ENCODE data around the gene TFPT. TPM values are rescaled to one million over a fixed set of nuclear protein-coding genes. Genes with fewer than 3 reads are reported as not detected.

The TFPT gene
- total and polyA plus RNA-seq, 2 of the 13 experiments (the other 11 are each of a cell fraction or from before 2014, with no cell fraction given) = 8.4 to 10.7 TPM

DNA sequence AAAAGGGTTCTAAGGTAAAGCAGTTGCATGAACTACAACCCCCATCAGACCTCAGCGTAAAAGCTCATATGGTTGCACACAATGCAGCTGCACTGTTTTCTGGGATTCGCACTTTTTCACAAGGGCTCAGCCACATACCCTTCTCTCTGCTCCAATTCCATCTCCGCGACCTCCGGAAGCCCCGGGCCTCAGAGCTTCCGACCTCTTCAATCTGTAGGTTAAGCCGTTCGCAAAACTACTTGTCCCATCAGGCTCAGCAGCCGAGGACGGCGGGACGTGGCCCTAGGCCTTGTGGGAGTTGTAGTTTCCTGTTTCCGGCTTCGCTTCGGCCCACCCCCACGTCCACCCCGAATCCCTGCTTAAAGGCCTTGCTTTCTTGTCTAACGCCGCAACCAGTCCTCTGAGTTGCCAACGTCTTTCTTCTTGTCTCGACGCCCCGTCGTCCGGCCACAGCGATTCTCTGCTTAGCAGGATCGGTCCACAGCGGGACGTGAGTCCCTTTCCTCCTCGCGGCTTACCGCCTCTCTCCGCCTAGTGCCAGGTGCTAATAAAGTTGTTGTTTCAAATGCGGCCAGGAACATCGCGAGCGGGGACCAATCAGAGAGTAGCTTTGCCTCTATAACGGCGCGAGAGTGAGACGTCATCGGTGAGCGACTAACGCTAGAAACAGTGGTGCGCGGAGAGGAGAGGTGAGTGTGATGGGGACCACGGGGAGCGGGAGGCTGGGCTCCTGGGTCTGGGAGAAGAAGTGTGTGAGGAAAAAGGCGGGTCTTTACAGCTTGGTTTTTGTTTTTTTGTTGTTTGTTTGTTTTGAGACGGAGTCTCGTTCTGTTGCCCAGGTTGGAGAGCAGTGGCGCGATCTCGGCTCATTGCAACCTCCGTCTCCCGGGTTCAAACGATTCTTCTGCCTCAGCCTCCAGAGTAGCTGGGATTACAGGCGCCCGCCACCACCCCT lies at the start of gene TFPT, which contains the start of gene PRPF31 (continued):
- TF ChIP-seq GABPA (IDR thresholded peaks at IDR 0.05; ENCODE audit: low read depth, low read length) = peak; percentile 62
- peak; percentile 90 for TF ChIP-seq GABPA (CRISPR knock-in tag; IDR thresholded peaks at IDR 0.05; ENCODE audit: low read depth)
- TF ChIP-seq, protein P1, sequence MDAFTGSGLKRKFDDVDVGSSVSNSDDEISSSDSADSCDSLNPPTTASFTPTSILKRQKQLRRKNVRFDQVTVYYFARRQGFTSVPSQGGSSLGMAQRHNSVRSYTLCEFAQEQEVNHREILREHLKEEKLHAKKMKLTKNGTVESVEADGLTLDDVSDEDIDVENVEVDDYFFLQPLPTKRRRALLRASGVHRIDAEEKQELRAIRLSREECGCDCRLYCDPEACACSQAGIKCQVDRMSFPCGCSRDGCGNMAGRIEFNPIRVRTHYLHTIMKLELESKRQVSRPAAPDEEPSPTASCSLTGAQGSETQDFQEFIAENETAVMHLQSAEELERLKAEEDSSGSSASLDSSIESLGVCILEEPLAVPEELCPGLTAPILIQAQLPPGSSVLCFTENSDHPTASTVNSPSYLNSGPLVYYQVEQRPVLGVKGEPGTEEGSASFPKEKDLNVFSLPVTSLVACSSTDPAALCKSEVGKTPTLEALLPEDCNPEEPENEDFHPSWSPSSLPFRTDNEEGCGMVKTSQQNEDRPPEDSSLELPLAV (CRISPR knock-in tag; conservative IDR thresholded peaks at IDR 0.05; ENCODE audit: low read depth) = no peak
- no peak for TF ChIP-seq RCOR2 (CRISPR knock-in tag; IDR thresholded peaks at IDR 0.05)
- TF ChIP-seq, protein P2, sequence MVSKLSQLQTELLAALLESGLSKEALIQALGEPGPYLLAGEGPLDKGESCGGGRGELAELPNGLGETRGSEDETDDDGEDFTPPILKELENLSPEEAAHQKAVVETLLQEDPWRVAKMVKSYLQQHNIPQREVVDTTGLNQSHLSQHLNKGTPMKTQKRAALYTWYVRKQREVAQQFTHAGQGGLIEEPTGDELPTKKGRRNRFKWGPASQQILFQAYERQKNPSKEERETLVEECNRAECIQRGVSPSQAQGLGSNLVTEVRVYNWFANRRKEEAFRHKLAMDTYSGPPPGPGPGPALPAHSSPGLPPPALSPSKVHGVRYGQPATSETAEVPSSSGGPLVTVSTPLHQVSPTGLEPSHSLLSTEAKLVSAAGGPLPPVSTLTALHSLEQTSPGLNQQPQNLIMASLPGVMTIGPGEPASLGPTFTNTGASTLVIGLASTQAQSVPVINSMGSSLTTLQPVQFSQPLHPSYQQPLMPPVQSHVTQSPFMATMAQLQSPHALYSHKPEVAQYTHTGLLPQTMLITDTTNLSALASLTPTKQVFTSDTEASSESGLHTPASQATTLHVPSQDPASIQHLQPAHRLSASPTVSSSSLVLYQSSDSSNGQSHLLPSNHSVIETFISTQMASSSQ (IDR thresholded peaks at IDR 0.05; ENCODE audit: low read depth) = peak; percentile 71
- TF ChIP-seq, protein P2 (CRISPR knock-in tag; IDR thresholded peaks at IDR 0.05; ENCODE audit: borderline replicate concordance) = peak; percentile 81; the same call in 1 of the 2 replicates
- TF ChIP-seq HOXA5 (CRISPR knock-in tag; IDR thresholded peaks at IDR 0.05) = peak; percentile 39
- TF ChIP-seq, protein P3, sequence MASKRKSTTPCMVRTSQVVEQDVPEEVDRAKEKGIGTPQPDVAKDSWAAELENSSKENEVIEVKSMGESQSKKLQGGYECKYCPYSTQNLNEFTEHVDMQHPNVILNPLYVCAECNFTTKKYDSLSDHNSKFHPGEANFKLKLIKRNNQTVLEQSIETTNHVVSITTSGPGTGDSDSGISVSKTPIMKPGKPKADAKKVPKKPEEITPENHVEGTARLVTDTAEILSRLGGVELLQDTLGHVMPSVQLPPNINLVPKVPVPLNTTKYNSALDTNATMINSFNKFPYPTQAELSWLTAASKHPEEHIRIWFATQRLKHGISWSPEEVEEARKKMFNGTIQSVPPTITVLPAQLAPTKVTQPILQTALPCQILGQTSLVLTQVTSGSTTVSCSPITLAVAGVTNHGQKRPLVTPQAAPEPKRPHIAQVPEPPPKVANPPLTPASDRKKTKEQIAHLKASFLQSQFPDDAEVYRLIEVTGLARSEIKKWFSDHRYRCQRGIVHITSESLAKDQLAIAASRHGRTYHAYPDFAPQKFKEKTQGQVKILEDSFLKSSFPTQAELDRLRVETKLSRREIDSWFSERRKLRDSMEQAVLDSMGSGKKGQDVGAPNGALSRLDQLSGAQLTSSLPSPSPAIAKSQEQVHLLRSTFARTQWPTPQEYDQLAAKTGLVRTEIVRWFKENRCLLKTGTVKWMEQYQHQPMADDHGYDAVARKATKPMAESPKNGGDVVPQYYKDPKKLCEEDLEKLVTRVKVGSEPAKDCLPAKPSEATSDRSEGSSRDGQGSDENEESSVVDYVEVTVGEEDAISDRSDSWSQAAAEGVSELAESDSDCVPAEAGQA (IDR thresholded peaks at IDR 0.05; ENCODE audit: low read depth) = peak; percentile 95
- TF ChIP-seq, protein P3 (CRISPR knock-in tag; IDR thresholded peaks at IDR 0.05; ENCODE audit: borderline replicate concordance) = 0 out of 2 replicates have a peak, but pooled peaks have one; percentile 21
- peak; percentile 74; the same call in 1 of the 2 replicates for TF ChIP-seq ZNF451 (CRISPR knock-in tag; IDR thresholded peaks at IDR 0.05)
- TF ChIP-seq NFRKB (IDR thresholded peaks at IDR 0.05) = no peak
- peak; percentile 76 for TF ChIP-seq ZNF619 (CRISPR knock-in tag; IDR thresholded peaks at IDR 0.05)
- no peak for TF ChIP-seq HOXA9 (CRISPR knock-in tag; IDR thresholded peaks at IDR 0.05; ENCODE audit: borderline replicate concordance)
- no peak for TF ChIP-seq ZBTB10 (CRISPR knock-in tag; IDR thresholded peaks at IDR 0.05; ENCODE audit: borderline replicate concordance)
